Stimulated activated CD8-positive, alpha-beta memory T cell treated with anti-CD3 and anti-CD28 coated beads, Interleukin-12 subunit alpha, Interleukin-12 subunit beta, amount 100 ng/mL, for 24 hours (primary cell): Measurements from ENCODE around the gene PIK3R3.

ENCODE experiments used
- DNase-seq: peaks from one replicate; pipeline ENCODE4 v3.0.0-alpha.2; 2020; ENCODE audit errors: extremely low read depth

PIK3R3 gene

GRCh38 chr1:46157916-46158311, 25.5 kb upstream of the PIK3R3 start:
- DNase-seq, result no peak

GRCh38 chr1:46153732-46154131, 21.3 kb upstream of the PIK3R3 start:
- DNase-seq, result no peak

- DNase-seq, result no peak
Measured at GRCh38 chr1:46153228-46153627, 20.8 kb upstream of the PIK3R3 start.

GRCh38 chr1:46152016-46152415, 19.6 kb upstream of the PIK3R3 start:
- DNase-seq, result no peak

- no peak for DNase-seq
Measured at GRCh38 chr1:46150085-46150484, 17.7 kb upstream of the PIK3R3 start.

GRCh38 chr1:46148318-46148717, 15.9 kb upstream of the PIK3R3 start:
- DNase-seq, result no peak

GRCh38 chr1:46137916-46138315, 5.5 kb upstream of the PIK3R3 start:
- DNase-seq, result no peak

GRCh38 chr1:46136711-46137110, 4.3 kb upstream of the PIK3R3 start:
- DNase-seq, result no peak

- DNase-seq, result no peak
Measured at GRCh38 chr1:46134660-46135331, 2.4 kb upstream of the PIK3R3 start.

GRCh38 chr1:46133781-46134350, 1.4 kb upstream of the PIK3R3 start:
- DNase-seq, result no peak

- no peak for DNase-seq
Measured at GRCh38 chr1:46133181-46133658, 791 bp upstream of the PIK3R3 start.

GRCh38 chr1:46131712-46132528, 509 bp downstream of the PIK3R3 start:
- no peak for DNase-seq

GRCh38 chr1:46131093-46131492, 1.3 kb downstream of the PIK3R3 start:
- DNase-seq, result no peak

GRCh38 chr1:46130606-46131005, 1.8 kb downstream of the PIK3R3 start:
- DNase-seq, result no peak

GRCh38 chr1:46130121-46130520, 2.3 kb downstream of the PIK3R3 start:
- DNase-seq, result no peak

GRCh38 chr1:46128344-46128743, 4.1 kb downstream of the PIK3R3 start:
- DNase-seq, result no peak

- no peak for DNase-seq
Measured at GRCh38 chr1:46118856-46119255, 13.6 kb downstream of the PIK3R3 start.

- DNase-seq, result no peak
Measured at GRCh38 chr1:46117810-46118494, 14.5 kb downstream of the PIK3R3 start.

GRCh38 chr1:46114925-46115603, 17.4 kb downstream of the PIK3R3 start:
- no peak for DNase-seq

- DNase-seq, result no peak
Measured at GRCh38 chr1:46113948-46114347, 18.5 kb downstream of the PIK3R3 start.

- DNase-seq, result no peak
Measured at GRCh38 chr1:46112108-46112507, 20.3 kb downstream of the PIK3R3 start.

GRCh38 chr1:46110521-46110920, 21.9 kb downstream of the PIK3R3 start:
- no peak for DNase-seq
